Thoracic aorta (tissue), 2 donors: ENCODE results near the gene ABCA5. TPM values are rescaled to one million over a fixed set of nuclear protein-coding genes. Genes with fewer than 3 reads are reported as not detected.

Experiments
- ATAC-seq: fragments of 150-250 bp; one replicate; pipeline ENCODE4 v1.8.0; 2017; ENCODE audit warnings: low read depth; ENCODE audit not compliant: insufficient number of reproducible peaks, low FRiP score
- DNase-seq: peaks from one replicate; pipeline ENCODE4 v3.0.0-alpha.2; 2020; ENCODE audit warnings: low spot score
- H3K27ac ChIP-seq, 2 donors: fragments of 200-600 bp; sonication (generic); 1 replicate in 1 of 2; 2 replicates in 1 of 2; pipeline ENCODE4 v1.5.1; 2016; ENCODE audit warnings: mild to moderate bottlenecking in 2 of 2, moderate library complexity in 2 of 2
- H3K27me3 ChIP-seq: fragments of 200-600 bp; sonication (generic); replicated peaks from 2 replicates; pipeline ENCODE4 v1.6.0; 2016; ENCODE audit warnings: mild to moderate bottlenecking; ENCODE audit not compliant: insufficient read depth
- H3K36me3 ChIP-seq: fragments of 200-600 bp; sonication (generic); one replicate; pipeline ENCODE4 v1.5.1; 2016
- H3K4me1 ChIP-seq, 2 donors: fragments of 200-600 bp; sonication (generic); 1 replicate in 1 of 2; 2 replicates in 1 of 2; pipeline versions ENCODE4 v1.5.1 to v1.6.0; 2016; ENCODE audit warnings: low read depth in 2 of 2, mild to moderate bottlenecking in 1 of 2; ENCODE audit not compliant: control insufficient read depth in 1 of 2
- H3K4me3 ChIP-seq: fragments of 200-600 bp; sonication (generic); 2 replicates; pipeline ENCODE4 v1.5.1; 2016; ENCODE audit warnings: mild to moderate bottlenecking
- H3K9me3 ChIP-seq: fragments of 200-600 bp; sonication (generic); 2 replicates; pipeline ENCODE4 v1.5.1; 2016
- total RNA-seq, 2 donors: library from RNA; depleted of rRNA; stranded (reverse); fragments of >200 nt; gene quantifications; one replicate each; pipeline versions ENCODE4 v1.1.0 to v1.2.3, GENCODE V29; 2016
- TF ChIP-seq, protein P1 (sequence below): fragments of 200-600 bp; sonication (generic); IDR thresholded peaks from one replicate; pipeline ENCODE4 v1.5.1; 2019; ENCODE audit warnings: antibody characterized with exemption

ABCA5 gene
- total RNA-seq, 2 donors from 2014 or later, result 9.1 to 46.2 TPM

DNA sequence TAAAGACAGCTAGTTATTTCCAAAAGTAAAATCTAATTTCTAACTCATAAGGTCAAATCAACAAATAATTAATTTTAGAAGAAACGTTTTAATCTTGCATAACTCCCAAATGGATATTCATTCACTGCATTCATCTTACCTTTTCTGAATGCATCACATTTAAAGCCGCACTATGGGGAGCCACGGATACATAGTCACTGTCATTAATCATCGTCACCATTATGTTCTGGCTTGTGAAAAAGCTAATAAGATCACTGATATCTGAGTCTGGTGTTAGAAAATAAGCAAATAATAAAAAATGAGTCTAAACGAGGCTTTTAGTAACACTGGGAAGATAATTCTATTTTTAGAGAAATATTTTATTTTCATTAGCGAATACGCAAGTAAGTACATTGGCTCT is 55.9 kb downstream of the ABCA5 start:
- TF ChIP-seq, protein P1, sequence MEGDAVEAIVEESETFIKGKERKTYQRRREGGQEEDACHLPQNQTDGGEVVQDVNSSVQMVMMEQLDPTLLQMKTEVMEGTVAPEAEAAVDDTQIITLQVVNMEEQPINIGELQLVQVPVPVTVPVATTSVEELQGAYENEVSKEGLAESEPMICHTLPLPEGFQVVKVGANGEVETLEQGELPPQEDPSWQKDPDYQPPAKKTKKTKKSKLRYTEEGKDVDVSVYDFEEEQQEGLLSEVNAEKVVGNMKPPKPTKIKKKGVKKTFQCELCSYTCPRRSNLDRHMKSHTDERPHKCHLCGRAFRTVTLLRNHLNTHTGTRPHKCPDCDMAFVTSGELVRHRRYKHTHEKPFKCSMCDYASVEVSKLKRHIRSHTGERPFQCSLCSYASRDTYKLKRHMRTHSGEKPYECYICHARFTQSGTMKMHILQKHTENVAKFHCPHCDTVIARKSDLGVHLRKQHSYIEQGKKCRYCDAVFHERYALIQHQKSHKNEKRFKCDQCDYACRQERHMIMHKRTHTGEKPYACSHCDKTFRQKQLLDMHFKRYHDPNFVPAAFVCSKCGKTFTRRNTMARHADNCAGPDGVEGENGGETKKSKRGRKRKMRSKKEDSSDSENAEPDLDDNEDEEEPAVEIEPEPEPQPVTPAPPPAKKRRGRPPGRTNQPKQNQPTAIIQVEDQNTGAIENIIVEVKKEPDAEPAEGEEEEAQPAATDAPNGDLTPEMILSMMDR, result no peak

GRCh38 chr17:69269131-69269998 is 57.6 kb downstream of the ABCA5 start:
- no peak overlapping the region for H3K4me3 ChIP-seq
- ATAC-seq (no peak), DNase-seq (no peak)
- TF ChIP-seq, protein P1, result no peak
- no peaks in the 10 kb centered on the region for H3K9me3 ChIP-seq
- no peak overlapping the region for H3K27ac ChIP-seq
- no peaks in the 10 kb centered on the region for H3K36me3 ChIP-seq
- H3K27me3 ChIP-seq, result no peaks in the 10 kb centered on the region
- peaks cover 0 to 4% of the 10 kb centered on the region in 2 donors for H3K4me1 ChIP-seq

More for the DNA sequence above, 55.9 kb downstream of the ABCA5 start:
- no peak for ATAC-seq
- no peaks in the 10 kb centered on the region for H3K9me3 ChIP-seq
- H3K4me1 ChIP-seq, result peaks cover 0 to 4% of the 10 kb centered on the region in 2 donors
- no peak for DNase-seq
- H3K27ac ChIP-seq, result no peak overlapping the region
- H3K4me3 ChIP-seq, result no peak overlapping the region
- H3K27me3 ChIP-seq, result no peaks in the 10 kb centered on the region
- H3K36me3 ChIP-seq, result no peaks in the 10 kb centered on the region

DNA sequence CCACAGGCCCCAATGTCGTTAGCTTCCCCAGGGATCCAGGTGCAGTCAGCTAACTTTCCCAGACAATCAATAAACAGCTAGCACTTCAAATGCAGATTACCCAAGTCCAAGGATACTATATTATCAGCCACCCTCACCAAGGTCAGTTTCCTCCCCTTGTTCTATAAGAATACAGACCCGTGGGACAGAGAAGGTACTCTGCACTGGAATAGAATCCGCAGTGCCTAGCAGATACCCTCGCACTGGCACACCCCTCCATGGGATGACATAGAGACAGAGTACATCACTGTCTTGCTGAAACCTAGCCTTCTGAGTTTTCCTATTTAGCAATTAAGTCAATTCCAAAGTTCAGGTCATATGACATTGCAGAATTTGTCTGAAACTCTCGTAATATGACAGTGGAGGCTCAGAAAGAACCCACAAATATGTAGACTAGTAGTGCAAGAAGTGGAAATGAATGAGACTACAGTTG is 58.4 kb downstream of the ABCA5 start:
- DNase-seq (no peak), ATAC-seq (no peak)
- Histone ChIP-seq H3K9me3 (no peaks in the 10 kb centered on the region), H3K27me3 (no peaks in the 10 kb centered on the region), H3K27ac (no peak overlapping the region), H3K4me3 (no peak overlapping the region), H3K36me3 (no peaks in the 10 kb centered on the region), H3K4me1 (peaks cover 0 to 4% of the 10 kb centered on the region in 2 donors)
- TF ChIP-seq, protein P1, result no peak

DNA sequence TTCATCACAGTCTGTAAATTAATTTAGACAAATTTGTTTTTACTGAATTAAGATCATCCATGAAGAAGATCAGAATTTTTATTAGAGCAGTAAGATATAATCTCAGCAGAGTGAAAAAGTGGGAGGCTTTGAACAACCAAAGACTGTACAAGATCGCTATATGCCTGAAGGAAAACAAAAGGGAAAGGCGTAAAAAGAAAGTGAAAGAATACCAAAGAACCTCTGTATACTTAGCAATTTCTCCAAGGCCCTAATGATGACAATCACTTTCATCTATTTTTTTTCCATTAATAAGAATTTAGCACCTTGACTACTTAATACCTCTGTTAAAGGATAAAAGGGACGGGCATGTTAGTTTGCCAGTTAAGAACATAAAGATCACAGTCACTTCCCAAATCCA is 59.7 kb downstream of the ABCA5 start:
- ATAC-seq, result no peak
- no peak overlapping the region for H3K4me3 ChIP-seq

GRCh38 chr17:69265873-69266272 is 61.1 kb downstream of the ABCA5 start:
- peaks cover 0 to 4% of the 10 kb centered on the region in 2 donors for H3K4me1 ChIP-seq
- no peaks in the 10 kb centered on the region for H3K9me3 ChIP-seq
- no peaks in the 10 kb centered on the region for H3K36me3 ChIP-seq
- H3K27ac ChIP-seq, result no peak overlapping the region
- H3K4me3 ChIP-seq, result no peak overlapping the region
- DNase-seq (no peak), ATAC-seq (no peak)
- no peaks in the 10 kb centered on the region for H3K27me3 ChIP-seq
- TF ChIP-seq, protein P1, result no peak

More for the DNA sequence above, 59.7 kb downstream of the ABCA5 start:
- Histone ChIP-seq H3K27me3 (no peaks in the 10 kb centered on the region), H3K4me1 (peaks cover 0 to 4% of the 10 kb centered on the region in 2 donors), H3K27ac (no peak overlapping the region), H3K9me3 (no peaks in the 10 kb centered on the region), H3K36me3 (no peaks in the 10 kb centered on the region)
- TF ChIP-seq, protein P1, result no peak
- no peak for DNase-seq
